ENCODE measurements around the gene RPS6KB1. TPM values are rescaled to one million over a fixed set of nuclear protein-coding genes. Genes with fewer than 3 reads are reported as not detected.
"Not testable (repeated sequence)": the region's sequence is repeated elsewhere in the genome, so short reads cannot be mapped to it uniquely, and the experiment has no call there.

The RPS6KB1 gene
- polyA plus RNA-seq, 1 experiment, result 21.9 TPM

DNA sequence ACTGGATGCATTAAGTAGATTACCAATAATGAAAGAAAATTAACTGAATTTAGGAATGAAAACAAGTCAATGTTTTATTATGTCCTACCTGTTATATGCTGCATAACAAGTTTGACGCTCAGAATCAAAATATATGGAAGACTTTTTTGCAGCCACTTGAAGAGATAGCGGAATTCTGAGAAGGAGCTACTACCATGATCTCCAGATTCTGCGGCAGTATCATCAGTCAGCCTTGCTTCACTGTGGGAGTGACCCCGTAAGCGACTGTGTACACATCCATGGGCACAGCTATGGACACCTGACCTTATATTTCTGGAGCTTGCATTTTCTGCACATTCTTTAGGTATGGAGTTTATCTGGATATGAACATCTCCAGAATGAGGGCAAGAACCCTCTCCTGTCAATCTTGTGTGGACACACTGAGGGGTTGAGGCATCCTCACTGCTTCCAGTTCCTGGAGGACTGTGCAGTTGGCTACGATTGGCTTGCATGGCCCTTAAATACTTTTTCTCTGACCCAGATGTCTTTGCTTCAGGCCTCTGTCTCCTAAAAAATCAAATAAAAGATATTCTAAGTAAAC lies 69.9 kb downstream of the RPS6KB1 start:
- Histone ChIP-seq H3K27me3 (ENCODE audit: control insufficient read depth, insufficient read depth, low read length) (no peaks in the 10 kb centered on the region), H3K27ac (ENCODE audit: low read depth, low read length) (no peak overlapping the region), H3K4me3 (ENCODE audit: low read depth, low read length) (no peak overlapping the region), H3K9me3 (ENCODE audit: control insufficient read depth, insufficient read depth, low read length) (no peaks in the 10 kb centered on the region)
- DNase-seq (ENCODE audit: low read depth, low spot score), result no peak
- TF ChIP-seq, protein P1, sequence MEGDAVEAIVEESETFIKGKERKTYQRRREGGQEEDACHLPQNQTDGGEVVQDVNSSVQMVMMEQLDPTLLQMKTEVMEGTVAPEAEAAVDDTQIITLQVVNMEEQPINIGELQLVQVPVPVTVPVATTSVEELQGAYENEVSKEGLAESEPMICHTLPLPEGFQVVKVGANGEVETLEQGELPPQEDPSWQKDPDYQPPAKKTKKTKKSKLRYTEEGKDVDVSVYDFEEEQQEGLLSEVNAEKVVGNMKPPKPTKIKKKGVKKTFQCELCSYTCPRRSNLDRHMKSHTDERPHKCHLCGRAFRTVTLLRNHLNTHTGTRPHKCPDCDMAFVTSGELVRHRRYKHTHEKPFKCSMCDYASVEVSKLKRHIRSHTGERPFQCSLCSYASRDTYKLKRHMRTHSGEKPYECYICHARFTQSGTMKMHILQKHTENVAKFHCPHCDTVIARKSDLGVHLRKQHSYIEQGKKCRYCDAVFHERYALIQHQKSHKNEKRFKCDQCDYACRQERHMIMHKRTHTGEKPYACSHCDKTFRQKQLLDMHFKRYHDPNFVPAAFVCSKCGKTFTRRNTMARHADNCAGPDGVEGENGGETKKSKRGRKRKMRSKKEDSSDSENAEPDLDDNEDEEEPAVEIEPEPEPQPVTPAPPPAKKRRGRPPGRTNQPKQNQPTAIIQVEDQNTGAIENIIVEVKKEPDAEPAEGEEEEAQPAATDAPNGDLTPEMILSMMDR (IDR thresholded peaks at IDR 0.05; ENCODE audit: low read depth, low read length), result no peak
- ChIA-PET CTCF (interaction anchor here (3.5 kb wide), 1 partner anchor 74 kb away, joined by 16 read pairs; no protein-coding TSS in a partner anchor), POLR2A (no interaction called here)

- ChIA-PET POLR2A (interaction anchor here (0.7 to 1.1 kb wide), 2 partner anchors 91 to 126 kb away, joined by 3 read pairs; no protein-coding TSS in a partner anchor), CTCF (interaction anchor here (1.1 to 3.5 kb wide), 3 partner anchors 48 to 73 kb away, joined by 3 to 16 read pairs (median 4); no protein-coding TSS in a partner anchor)
- TF ChIP-seq, protein P1 (IDR thresholded peaks at IDR 0.05; ENCODE audit: low read depth, low read length), result no peak
These were observed 71.0 kb downstream of the RPS6KB1 start for GRCh38 chr17:59963738-59964481.

DNA sequence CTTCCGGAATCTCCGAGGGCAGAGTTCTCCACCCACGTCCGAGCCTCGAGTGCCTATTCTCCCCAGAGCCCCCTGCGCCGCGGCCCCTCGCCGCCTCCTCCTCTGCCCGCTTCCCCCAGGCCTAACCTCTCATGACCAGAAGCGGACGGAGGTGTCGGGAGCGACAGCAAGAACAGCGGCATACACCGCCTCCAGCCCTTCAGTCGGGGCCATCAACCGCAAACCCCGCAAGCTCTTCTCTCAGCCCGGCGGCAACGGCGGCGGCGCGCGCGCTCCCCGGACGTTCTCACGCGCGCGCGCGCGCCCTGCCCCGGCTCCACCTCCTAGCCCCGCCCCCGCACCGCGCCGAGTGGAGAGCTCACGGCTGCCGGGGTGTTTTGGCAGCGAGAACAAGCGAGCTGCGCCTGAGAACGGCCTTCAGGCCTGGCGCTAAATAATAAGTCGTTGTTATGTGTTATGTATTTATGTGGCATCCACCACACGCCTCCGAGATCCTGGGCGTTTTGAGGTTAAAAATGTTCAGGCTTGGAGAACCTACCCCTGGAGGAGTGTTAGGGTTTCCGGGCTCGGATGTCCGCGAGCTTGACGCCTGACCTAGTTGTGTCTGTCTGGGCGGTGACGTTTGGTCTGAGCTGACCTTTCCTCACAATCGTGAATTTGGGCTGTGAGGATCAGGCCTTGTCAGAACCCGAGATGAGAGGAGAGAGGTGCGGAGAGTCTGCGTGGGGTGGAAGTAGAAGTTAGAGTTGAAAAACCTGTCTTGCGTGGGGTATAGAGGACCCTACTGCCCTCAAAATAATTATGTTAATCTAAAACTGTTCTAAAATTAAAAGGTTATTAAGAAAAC lies 71.8 kb downstream of the RPS6KB1 start, which contains the start of gene RNFT1:
RNFT1 (minus strand) TSS at position 259 of the 847 bp plus-strand sequence; CDS start at position 182, 77 bp downstream.
- Histone ChIP-seq H3K4me3 (ENCODE audit: low read depth, low read length) (peak within 1 kb of the TSS; percentile 85), H3K27ac (ENCODE audit: low read depth, low read length) (peak within 1 kb of the TSS; percentile 93), H3K27me3 (ENCODE audit: control insufficient read depth, insufficient read depth, low read length) (no peaks in the 10 kb centered on the region), H3K9me3 (ENCODE audit: control insufficient read depth, insufficient read depth, low read length) (no peaks in the 10 kb centered on the region)
- POLR2A ChIA-PET, result interaction anchor here (0.5 to 1.1 kb wide), 4 partner anchors 41 to 127 kb away, joined by 3 read pairs; no protein-coding TSS in a partner anchor
- peak; percentile 32 for DNase-seq (ENCODE audit: low read depth, low spot score)
- TF ChIP-seq, protein P1 (IDR thresholded peaks at IDR 0.05; ENCODE audit: low read depth, low read length), result no peak
- CTCF ChIA-PET, result interaction anchor here (0.7 to 3.5 kb wide), 5 partner anchors 49 to 91 kb away, joined by 3 to 16 read pairs (median 4); no protein-coding TSS in a partner anchor

More at GRCh38 chr17:59963738-59964481, 71.0 kb downstream of the RPS6KB1 start:
- H3K27me3 ChIP-seq (ENCODE audit: control insufficient read depth, insufficient read depth, low read length), result no peaks in the 10 kb centered on the region
- DNase-seq (ENCODE audit: low read depth, low spot score), result peak; percentile 3
- H3K4me3 ChIP-seq (ENCODE audit: low read depth, low read length), result peak overlapping the region; percentile 85
- no peaks in the 10 kb centered on the region for H3K9me3 ChIP-seq (ENCODE audit: control insufficient read depth, insufficient read depth, low read length)
- peak overlapping the region; percentile 93 for H3K27ac ChIP-seq (ENCODE audit: low read depth, low read length)

DNA sequence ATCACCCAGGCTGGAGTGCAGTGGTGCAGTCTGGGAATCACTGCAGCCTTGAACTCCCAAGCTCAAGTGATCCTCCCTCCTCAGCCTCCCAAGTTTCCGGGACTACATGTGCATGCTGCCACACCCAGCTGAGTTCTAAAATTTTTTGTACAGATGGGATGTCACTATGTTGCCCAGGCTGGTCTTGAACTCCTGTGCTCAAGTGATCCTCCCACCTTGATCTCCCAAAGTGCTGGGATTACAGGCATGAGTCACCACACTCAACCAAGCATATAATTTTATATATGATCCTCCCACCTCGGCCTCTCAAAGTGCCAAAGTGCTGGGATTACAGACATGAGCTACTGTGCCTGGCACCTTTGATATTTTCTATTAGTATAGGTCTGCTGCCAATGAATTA lies 78.8 kb downstream of the RPS6KB1 start:
- POLR2A ChIA-PET; H3K4me3 ChIP-seq (ENCODE audit: low read depth, low read length); DNase-seq (ENCODE audit: low read depth, low spot score); H3K27me3 ChIP-seq (ENCODE audit: control insufficient read depth, insufficient read depth, low read length); CTCF ChIA-PET; H3K9me3 ChIP-seq (ENCODE audit: control insufficient read depth, insufficient read depth, low read length); H3K27ac ChIP-seq (ENCODE audit: low read depth, low read length): not testable (repeated sequence)

DNA sequence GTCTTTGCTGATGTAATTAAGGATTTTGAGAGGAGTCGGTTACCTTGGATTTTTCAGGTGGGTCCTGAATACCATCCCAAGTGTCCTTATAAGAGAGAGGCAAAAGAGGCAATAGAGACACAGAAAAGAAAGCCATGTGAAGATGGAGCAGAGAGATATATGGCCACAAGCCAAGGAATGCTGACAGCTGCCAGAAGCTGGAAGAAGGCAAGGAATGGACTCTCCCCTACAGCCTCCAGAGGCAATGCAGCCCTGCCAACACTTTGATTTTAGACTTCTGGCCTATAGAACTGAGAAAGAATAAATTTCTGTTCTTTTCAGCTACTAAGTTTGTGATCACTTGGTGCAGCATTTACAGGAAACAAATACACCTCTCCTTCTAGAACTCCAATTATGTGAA lies 79.9 kb downstream of the RPS6KB1 start:
- TF ChIP-seq, protein P1 (IDR thresholded peaks at IDR 0.05; ENCODE audit: low read depth, low read length), result no peak
- no peaks in the 10 kb centered on the region for H3K27me3 ChIP-seq (ENCODE audit: control insufficient read depth, insufficient read depth, low read length)
- H3K27ac ChIP-seq (ENCODE audit: low read depth, low read length), result no peak overlapping the region
- H3K9me3 ChIP-seq (ENCODE audit: control insufficient read depth, insufficient read depth, low read length), result no peaks in the 10 kb centered on the region
- ChIA-PET CTCF (interaction anchor here (1.2 kb wide), 1 partner anchor 59 kb away, joined by 6 read pairs; no protein-coding TSS in a partner anchor), POLR2A (no interaction called here)
- no peak for DNase-seq (ENCODE audit: low read depth, low spot score)
- no peak overlapping the region for H3K4me3 ChIP-seq (ENCODE audit: low read depth, low read length)

GRCh38 chr17:59973483-59973882 lies 80.6 kb downstream of the RPS6KB1 start:
- H3K27ac ChIP-seq (ENCODE audit: low read depth, low read length); H3K4me3 ChIP-seq (ENCODE audit: low read depth, low read length); H3K27me3 ChIP-seq (ENCODE audit: control insufficient read depth, insufficient read depth, low read length); DNase-seq (ENCODE audit: low read depth, low spot score); H3K9me3 ChIP-seq (ENCODE audit: control insufficient read depth, insufficient read depth, low read length); POLR2A ChIA-PET: not testable (repeated sequence)
- CTCF ChIA-PET, result interaction anchor here (1.2 kb wide), 1 partner anchor 59 kb away, joined by 6 read pairs; no protein-coding TSS in a partner anchor

GRCh38 chr17:59975166-59975565 lies 82.2 kb downstream of the RPS6KB1 start:
- POLR2A ChIA-PET; H3K27ac ChIP-seq (ENCODE audit: low read depth, low read length); CTCF ChIA-PET; H3K9me3 ChIP-seq (ENCODE audit: control insufficient read depth, insufficient read depth, low read length); H3K27me3 ChIP-seq (ENCODE audit: control insufficient read depth, insufficient read depth, low read length); H3K4me3 ChIP-seq (ENCODE audit: low read depth, low read length); DNase-seq (ENCODE audit: low read depth, low spot score): not testable (repeated sequence)

Measured in AG04450 (cell line).